ENCODE results near the gene GSDME. TPM values are rescaled to one million over a fixed set of nuclear protein-coding genes. Genes with fewer than 3 reads are reported as not detected.
"Not testable (repeated sequence)": the region's sequence is repeated elsewhere in the genome, so short reads cannot be mapped to it uniquely, and the experiment has no call there.

Gene GSDME
- total RNA-seq, 1 donor from 2014 or later = 5.6 TPM

DNA sequence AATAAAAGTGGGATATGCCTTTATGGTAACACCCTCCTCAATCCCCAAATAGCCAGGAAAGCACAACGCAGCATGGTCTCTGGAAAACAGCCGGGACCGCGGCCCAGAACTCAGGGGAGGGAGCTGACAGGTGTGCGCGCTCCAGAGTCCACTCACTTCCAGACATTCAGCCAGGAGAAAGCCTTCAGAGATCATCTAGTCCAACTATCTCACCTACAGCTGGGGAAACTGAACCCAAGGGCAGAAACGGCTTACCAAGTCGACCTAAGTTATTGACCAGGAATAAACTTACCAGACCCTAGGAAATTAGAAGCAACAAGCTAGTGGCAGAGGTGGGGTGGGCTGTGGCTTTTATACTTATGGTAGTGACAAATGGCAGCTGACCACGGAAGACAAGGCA lies 16.4 kb downstream of the GSDME start:
- no peak overlapping the region for H3K27ac ChIP-seq (replicated peaks)
- no peaks in the 10 kb centered on the region for H3K27me3 ChIP-seq (ENCODE audit: low read depth)
- H3K4me3 ChIP-seq = no peak overlapping the region
- H3K4me1 ChIP-seq = no peaks in the 10 kb centered on the region
- peaks cover 20% of the 10 kb centered on the region for H3K9me3 ChIP-seq (replicated peaks)
- intact Hi-C loops (cut with micrococcal nuclease) = no loop called here
- DNase-seq = no peak
- H3K36me3 ChIP-seq = no peaks in the 10 kb centered on the region
- TF ChIP-seq, protein P1, sequence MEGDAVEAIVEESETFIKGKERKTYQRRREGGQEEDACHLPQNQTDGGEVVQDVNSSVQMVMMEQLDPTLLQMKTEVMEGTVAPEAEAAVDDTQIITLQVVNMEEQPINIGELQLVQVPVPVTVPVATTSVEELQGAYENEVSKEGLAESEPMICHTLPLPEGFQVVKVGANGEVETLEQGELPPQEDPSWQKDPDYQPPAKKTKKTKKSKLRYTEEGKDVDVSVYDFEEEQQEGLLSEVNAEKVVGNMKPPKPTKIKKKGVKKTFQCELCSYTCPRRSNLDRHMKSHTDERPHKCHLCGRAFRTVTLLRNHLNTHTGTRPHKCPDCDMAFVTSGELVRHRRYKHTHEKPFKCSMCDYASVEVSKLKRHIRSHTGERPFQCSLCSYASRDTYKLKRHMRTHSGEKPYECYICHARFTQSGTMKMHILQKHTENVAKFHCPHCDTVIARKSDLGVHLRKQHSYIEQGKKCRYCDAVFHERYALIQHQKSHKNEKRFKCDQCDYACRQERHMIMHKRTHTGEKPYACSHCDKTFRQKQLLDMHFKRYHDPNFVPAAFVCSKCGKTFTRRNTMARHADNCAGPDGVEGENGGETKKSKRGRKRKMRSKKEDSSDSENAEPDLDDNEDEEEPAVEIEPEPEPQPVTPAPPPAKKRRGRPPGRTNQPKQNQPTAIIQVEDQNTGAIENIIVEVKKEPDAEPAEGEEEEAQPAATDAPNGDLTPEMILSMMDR (IDR thresholded peaks at IDR 0.05; ENCODE audit: borderline replicate concordance) = no peak

DNA sequence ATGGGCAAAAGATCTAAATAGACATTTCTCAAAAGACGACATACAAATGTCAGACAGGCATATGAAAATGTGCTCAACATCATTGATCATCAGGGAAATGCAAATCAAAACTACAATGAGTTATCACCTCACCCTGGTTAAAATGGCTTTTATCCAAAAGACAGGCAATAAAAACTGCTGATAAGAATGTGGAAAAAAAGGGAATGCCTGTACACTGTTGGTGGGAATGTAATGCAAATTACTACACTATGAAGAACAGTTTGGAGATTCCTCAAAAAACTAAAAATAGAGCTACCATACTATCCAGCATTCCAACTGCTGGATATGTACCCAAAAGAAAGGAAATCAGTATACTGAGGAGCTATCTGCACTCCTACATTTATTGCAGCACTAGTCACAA lies 18.0 kb downstream of the GSDME start:
- intact Hi-C loops (cut with micrococcal nuclease) = no loop called here
- H3K9me3 ChIP-seq (replicated peaks) = peaks cover 20% of the 10 kb centered on the region

DNA sequence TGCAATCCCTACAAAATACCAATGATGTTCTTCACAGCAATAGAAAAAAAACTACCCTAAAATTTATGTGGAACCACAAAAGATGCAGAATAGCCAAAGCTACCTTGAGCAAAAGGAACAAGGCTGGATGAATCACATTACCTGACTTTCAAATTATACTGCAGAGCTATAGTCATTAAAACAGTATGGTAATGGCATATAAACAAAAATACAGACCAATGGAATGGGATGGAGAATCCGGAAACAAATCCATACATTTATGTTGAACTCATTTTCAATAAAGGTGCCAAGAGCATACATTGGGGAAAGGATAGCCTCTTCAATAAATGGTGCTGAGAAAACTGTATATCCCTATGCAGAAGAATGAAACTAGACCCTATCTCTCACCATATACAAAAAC lies 18.7 kb downstream of the GSDME start:
- DNase-seq = no peak
- TF ChIP-seq, protein P1 (IDR thresholded peaks at IDR 0.05; ENCODE audit: borderline replicate concordance) = no peak
- intact Hi-C loops (cut with micrococcal nuclease) = no loop called here

More for the DNA sequence above, 18.0 kb downstream of the GSDME start:
- Histone ChIP-seq H3K4me3 (no peak overlapping the region), H3K27ac (replicated peaks) (no peak overlapping the region), H3K27me3 (ENCODE audit: low read depth) (no peaks in the 10 kb centered on the region), H3K36me3 (no peaks in the 10 kb centered on the region), H3K4me1 (peaks cover under 1% of the 10 kb centered on the region)
- DNase-seq = no peak
- TF ChIP-seq, protein P1 (IDR thresholded peaks at IDR 0.05; ENCODE audit: borderline replicate concordance) = no peak

DNA sequence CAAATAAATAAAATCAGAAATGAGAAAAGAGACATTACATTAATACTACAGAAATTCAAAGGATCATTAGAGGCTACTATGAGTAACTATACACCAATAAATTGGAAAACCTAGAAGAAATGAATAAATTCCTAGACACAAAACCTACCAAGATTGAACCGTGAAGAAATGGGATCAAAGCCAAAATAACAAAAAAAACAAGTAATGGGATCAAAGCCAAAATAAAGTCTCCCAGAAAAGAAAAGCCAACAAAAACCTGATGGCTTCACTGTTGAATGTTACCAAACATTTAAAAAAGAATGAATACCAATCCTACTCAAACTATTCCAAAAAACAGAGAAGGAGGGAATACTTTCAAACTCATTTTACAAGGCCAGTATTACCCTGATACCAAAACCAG lies 20.0 kb downstream of the GSDME start:
- intact Hi-C loops (cut with micrococcal nuclease) = no loop called here
- H3K9me3 ChIP-seq (replicated peaks) = peaks cover 20% of the 10 kb centered on the region
- no peak overlapping the region for H3K4me3 ChIP-seq
- no peaks in the 10 kb centered on the region for H3K36me3 ChIP-seq
- TF ChIP-seq, protein P1 (IDR thresholded peaks at IDR 0.05; ENCODE audit: borderline replicate concordance) = no peak
- no peaks in the 10 kb centered on the region for H3K27me3 ChIP-seq (ENCODE audit: low read depth)
- no peak for DNase-seq
- H3K4me1 ChIP-seq = peaks cover 5% of the 10 kb centered on the region
- no peak overlapping the region for H3K27ac ChIP-seq (replicated peaks)

More for the DNA sequence above, 18.7 kb downstream of the GSDME start:
- H3K4me1 ChIP-seq = peaks cover 5% of the 10 kb centered on the region
- no peaks in the 10 kb centered on the region for H3K36me3 ChIP-seq
- H3K27ac ChIP-seq (replicated peaks) = no peak overlapping the region
- H3K9me3 ChIP-seq (replicated peaks) = peaks cover 20% of the 10 kb centered on the region
- no peaks in the 10 kb centered on the region for H3K27me3 ChIP-seq (ENCODE audit: low read depth)
- H3K4me3 ChIP-seq = no peak overlapping the region

DNA sequence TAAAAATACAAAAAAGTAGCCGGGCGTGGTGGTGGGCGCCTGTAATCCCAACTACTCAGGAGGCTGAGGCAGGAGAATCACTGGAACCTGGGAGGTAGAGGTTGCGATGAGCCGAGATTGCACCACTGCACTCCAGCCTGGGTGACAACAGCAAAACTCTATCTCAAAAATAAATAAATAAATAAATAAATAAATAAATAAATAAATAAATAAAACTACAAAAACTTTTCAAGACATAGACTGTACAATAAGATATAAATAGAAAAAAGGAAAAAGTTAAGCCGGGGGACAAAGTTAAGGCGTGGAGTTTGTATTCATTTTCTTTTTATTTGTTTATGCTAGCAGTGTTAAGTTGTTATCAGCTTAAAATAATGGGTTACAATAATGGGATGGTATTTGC lies 21.7 kb downstream of the GSDME start:
- H3K4me3 ChIP-seq; H3K27ac ChIP-seq (replicated peaks); H3K36me3 ChIP-seq; intact Hi-C loops (cut with micrococcal nuclease); DNase-seq; H3K4me1 ChIP-seq; H3K27me3 ChIP-seq (ENCODE audit: low read depth): not testable (repeated sequence)
- H3K9me3 ChIP-seq (replicated peaks) = peaks cover 20% of the 10 kb centered on the region

DNA sequence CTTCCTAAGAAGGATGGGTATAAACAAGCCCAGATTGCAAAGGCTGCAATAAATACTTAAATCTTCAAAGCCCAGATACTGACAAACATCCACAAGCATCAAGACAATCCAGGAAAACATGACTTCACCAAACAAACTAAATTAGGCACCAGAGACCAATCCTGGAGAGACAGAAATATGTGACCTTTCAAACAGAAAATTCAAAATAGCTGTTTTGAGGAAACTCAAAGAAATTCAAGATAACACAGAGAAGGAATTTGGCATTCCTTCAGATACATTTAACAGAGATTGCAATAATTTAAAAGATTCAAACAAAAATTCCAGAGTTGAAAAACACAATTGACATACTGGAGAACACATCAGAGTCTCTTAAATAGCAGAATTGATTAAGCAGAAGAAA lies 23.0 kb downstream of the GSDME start:
- Histone ChIP-seq H3K27ac (replicated peaks) (no peak overlapping the region), H3K4me1 (peaks cover 6% of the 10 kb centered on the region), H3K36me3 (no peaks in the 10 kb centered on the region), H3K4me3 (no peak overlapping the region), H3K9me3 (replicated peaks) (peaks cover 18% of the 10 kb centered on the region), H3K27me3 (ENCODE audit: low read depth) (no peaks in the 10 kb centered on the region)
- DNase-seq = no peak
- intact Hi-C loops (cut with micrococcal nuclease) = no loop called here
- TF ChIP-seq, protein P1 (IDR thresholded peaks at IDR 0.05; ENCODE audit: borderline replicate concordance) = no peak

Data from left ventricle myocardium inferior (tissue), 1 donor.